ENCODE data around the gene FOXP1. TPM values are rescaled to one million over a fixed set of nuclear protein-coding genes. Genes with fewer than 3 reads are reported as not detected.

Gene FOXP1
- total RNA-seq, 4 donors from 2014 or later: 169 to 300 (median 202) TPM

GRCh38 chr3:71228156-71228866 lies 355.2 kb downstream of the FOXP1 start:
- Histone ChIP-seq H3K4me3 (no peak overlapping the region), H3K27ac (peak overlapping the region in 1 of 4 donors; percentile 79), H3K4me1 (peaks cover 10 to 84% (median 21%) of the 10 kb centered on the region in 3 donors), H3K9me3 (no peaks in the 10 kb centered on the region), H3K36me3 (no peaks in the 10 kb centered on the region), H3K27me3 (no peaks in the 10 kb centered on the region)
- 70 to 85% methylated on average over 8 to 9 of the region's 9 CpGs for WGBS, 2 donors (ENCODE audit: low coverage in 1 of 2)
- no peak for ATAC-seq
- TF ChIP-seq POLR2AphosphoS5 (IDR thresholded peaks at IDR 0.05): no peak
- TF ChIP-seq POLR2A (IDR thresholded peaks at IDR 0.05): no peak
- no peak for TF ChIP-seq EP300 (IDR thresholded peaks at IDR 0.05)
- no peak for TF ChIP-seq CTCF (IDR thresholded peaks at IDR 0.05)

- TF ChIP-seq EP300 (IDR thresholded peaks at IDR 0.05): no peak
- TF ChIP-seq POLR2AphosphoS5 (IDR thresholded peaks at IDR 0.05): no peak
- no peak for TF ChIP-seq CTCF (IDR thresholded peaks at IDR 0.05)
- no peak for TF ChIP-seq POLR2A (IDR thresholded peaks at IDR 0.05)
Measured at GRCh38 chr3:71227270-71227661, 356.3 kb downstream of the FOXP1 start.

GRCh38 chr3:71226565-71227269 lies 356.8 kb downstream of the FOXP1 start:
- Histone ChIP-seq H3K4me3 (peak overlapping the region in 1 of 2 donors; percentile 4), H3K4me1 (peaks cover 10 to 79% (median 21%) of the 10 kb centered on the region in 3 donors), H3K9me3 (no peaks in the 10 kb centered on the region), H3K36me3 (no peaks in the 10 kb centered on the region), H3K27me3 (no peaks in the 10 kb centered on the region), H3K27ac (peak overlapping the region; percentile 62 to 84 (median 76))
- ATAC-seq: peak; percentile 23
- 56 to 62% methylated on average over 3 to 13 of the region's 21 CpGs for WGBS, 2 donors (ENCODE audit: low coverage in 1 of 2)
- TF ChIP-seq POLR2AphosphoS5 (IDR thresholded peaks at IDR 0.05) (no peak), CTCF (IDR thresholded peaks at IDR 0.05) (no peak), POLR2A (IDR thresholded peaks at IDR 0.05) (no peak)

More at GRCh38 chr3:71227270-71227661, 356.3 kb downstream of the FOXP1 start:
- no peaks in the 10 kb centered on the region for H3K9me3 ChIP-seq
- 71 to 74% methylated on average over 6 of the region's 6 CpGs for WGBS, 2 donors (ENCODE audit: low coverage in 1 of 2)
- H3K4me1 ChIP-seq: peaks cover 10 to 83% (median 21%) of the 10 kb centered on the region in 3 donors
- H3K27me3 ChIP-seq: no peaks in the 10 kb centered on the region
- ATAC-seq: no peak
- no peaks in the 10 kb centered on the region for H3K36me3 ChIP-seq
- H3K4me3 ChIP-seq: no peak overlapping the region
- peak overlapping the region; percentile 62 to 84 (median 76) for H3K27ac ChIP-seq

- peak; percentile 61 for ATAC-seq
- H3K9me3 ChIP-seq: no peaks in the 10 kb centered on the region
- H3K27me3 ChIP-seq: no peaks in the 10 kb centered on the region
- H3K4me3 ChIP-seq: peak overlapping the region; percentile 4 to 26
- H3K4me1 ChIP-seq: peaks cover 10 to 75% (median 21%) of the 10 kb centered on the region in 3 donors
- peak overlapping the region; percentile 62 to 84 (median 76) for H3K27ac ChIP-seq
- WGBS, 2 donors (ENCODE audit: low coverage in 1 of 2): 13 to 31% methylated on average over 3 of the region's 4 CpGs
- H3K36me3 ChIP-seq: no peaks in the 10 kb centered on the region
- TF ChIP-seq EP300 (IDR thresholded peaks at IDR 0.05) (no peak), POLR2AphosphoS5 (IDR thresholded peaks at IDR 0.05) (peak; percentile 37)
Measured at GRCh38 chr3:71225951-71226564, 357.5 kb downstream of the FOXP1 start.

- Histone ChIP-seq H3K9me3 (no peaks in the 10 kb centered on the region), H3K36me3 (no peaks in the 10 kb centered on the region), H3K27me3 (no peaks in the 10 kb centered on the region), H3K4me1 (peaks cover 10 to 66% (median 13%) of the 10 kb centered on the region in 3 donors), H3K4me3 (peak overlapping the region; percentile 4 to 26), H3K27ac (peak overlapping the region; percentile 62 to 84 (median 76))
- 24 to 27% methylated on average over 7 of the region's 7 CpGs for WGBS, 2 donors (ENCODE audit: low coverage in 1 of 2)
- no peak for ATAC-seq
- TF ChIP-seq POLR2AphosphoS5 (IDR thresholded peaks at IDR 0.05) (no peak), CTCF (IDR thresholded peaks at IDR 0.05) (no peak), POLR2A (IDR thresholded peaks at IDR 0.05) (no peak), EP300 (IDR thresholded peaks at IDR 0.05) (no peak)
Measured at GRCh38 chr3:71225002-71225684, 358.4 kb downstream of the FOXP1 start.
